SK-N-DZ (cell line): ENCODE results near the gene KCNAB2.

Experiments
- DNase-seq: peaks from one replicate; pipeline ENCODE4 v3.0.0-alpha.2; 2015; ENCODE audit warnings: low spot score

Gene KCNAB2

GRCh38 chr1:6126028-6126427, 80.3 kb downstream of the KCNAB2 start:
- no peak for DNase-seq

GRCh38 chr1:6126521-6127067, 80.9 kb downstream of the KCNAB2 start:
- DNase-seq: no peak

DNA sequence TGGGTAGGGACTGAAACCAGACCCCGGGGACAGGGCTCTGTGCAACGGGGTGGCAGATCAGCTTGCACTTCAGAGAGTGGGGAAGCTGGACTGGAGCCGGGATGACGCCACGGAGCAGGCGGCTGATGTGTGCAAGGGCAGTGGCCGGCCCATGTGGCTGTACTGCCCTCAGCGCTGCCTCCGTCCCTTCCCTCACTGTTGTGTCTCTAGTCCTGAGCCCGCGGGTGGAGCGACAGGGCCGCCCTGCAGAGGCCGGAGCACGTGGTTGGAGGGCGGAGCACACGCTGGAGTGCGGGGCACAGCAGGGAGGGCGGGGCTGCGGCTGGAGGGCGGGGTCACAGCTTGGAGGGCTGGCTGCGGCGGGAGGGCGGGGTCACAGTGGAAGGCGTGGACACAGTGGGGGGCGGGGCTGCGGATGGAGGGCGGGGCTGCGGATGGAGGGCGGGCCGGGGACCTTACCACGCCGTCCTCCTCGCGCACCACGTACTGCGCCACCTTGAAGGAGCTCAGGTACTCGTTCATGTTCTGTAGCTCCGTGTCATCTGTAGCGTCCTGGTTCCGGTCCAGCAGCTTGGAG, 82.0 kb downstream of the KCNAB2 start:
- peak; percentile 39 for DNase-seq

DNA sequence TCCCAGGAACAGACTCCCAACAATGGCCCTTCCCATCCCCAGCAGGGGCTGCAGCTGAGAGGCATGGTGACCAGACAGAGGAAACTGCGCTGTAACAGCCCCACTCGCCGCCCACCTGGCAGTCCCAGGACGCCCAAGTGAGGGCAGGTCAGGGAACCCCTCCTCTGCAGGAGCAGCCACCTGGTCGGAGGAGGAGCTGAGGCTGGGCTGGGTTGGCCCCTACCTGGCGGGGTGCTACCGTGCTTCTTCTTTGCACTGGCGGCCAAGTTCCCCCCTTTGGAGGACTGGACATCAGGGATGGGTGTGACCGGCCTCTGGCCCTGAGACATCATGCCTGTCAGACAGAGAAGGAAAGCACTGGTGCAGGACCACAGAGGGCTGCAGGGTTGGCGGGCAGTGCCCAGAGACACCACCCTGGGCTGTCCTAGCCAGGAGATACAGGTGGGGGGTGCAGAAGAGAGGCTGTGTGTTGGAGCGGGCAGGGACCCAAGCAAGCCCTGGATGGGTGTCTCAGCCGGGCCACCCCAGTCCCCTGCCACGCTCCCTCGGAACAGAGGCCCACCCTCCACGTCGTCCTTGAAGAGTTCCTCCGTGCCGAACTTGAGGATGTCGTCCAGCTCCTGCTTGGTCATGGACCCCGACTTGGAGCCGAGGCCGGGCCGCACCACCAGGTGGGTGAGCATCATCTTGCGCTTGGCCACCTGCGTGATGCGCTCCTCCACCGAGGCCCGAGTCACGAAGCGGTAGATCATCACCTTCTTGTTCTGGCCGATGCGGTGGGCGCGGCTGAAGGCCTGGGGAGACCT, 82.8 kb downstream of the KCNAB2 start:
- no peak for DNase-seq

DNA sequence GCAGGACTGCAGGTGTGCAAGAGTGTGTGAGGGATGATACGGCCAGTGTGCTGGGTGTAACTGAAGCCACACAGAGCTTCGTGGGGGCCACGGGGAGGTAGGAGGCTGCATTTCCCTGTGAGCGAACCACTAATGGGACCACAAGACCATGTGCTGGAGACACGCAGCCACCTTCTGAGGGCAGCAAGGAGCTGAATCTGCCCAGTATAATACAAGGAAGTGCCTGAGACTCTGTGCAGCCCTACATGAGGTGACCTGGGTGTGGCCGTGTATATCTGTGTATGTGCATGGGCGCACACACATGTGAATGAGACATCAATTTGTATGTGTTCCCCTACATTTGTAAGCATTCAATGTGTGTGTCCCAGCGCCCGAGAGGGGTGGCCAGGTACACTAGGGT, 83.6 kb downstream of the KCNAB2 start:
- no peak for DNase-seq

- no peak for DNase-seq
Measured at GRCh38 chr1:6130036-6130435, 84.3 kb downstream of the KCNAB2 start.

DNA sequence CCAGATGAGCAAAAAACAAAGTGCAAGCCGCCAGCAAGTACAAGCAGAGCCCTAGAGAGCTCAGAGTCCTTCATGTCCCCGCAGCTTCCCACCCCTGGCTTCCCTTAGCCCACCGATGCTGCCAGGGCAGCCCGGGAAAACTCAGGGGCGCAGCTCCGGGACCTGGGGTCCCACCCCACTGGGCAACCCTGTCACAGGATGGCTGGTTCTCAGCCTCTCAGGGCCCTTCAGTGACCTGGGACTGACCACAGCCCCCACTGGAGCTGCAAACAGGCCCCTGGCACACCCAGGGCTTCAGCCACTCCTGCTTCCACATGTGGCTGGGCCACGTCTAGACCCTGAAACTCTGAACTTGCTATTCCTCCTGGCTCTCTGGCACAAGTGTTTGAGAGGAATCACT, 84.9 kb downstream of the KCNAB2 start:
- DNase-seq: no peak

DNA sequence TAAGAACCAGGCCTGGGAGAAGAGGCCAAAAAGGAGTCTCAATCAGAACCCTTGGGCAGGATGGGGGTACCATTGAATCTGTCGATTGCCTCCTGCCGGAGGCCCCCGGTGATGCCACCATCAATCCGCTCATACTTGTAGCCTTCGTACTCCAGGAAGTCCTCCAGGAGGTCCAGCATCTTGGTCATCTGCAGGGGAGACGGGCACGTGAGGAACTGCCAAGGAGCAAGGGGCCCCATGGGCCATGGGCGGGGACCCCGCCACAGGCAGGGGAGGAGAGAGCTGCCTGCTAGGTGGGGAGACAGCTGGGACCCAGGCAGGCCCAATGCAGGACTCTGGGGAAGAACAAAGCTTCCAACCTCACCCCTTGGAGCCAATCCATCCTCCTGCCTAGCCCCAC, 85.9 kb downstream of the KCNAB2 start:
- no peak for DNase-seq

GRCh38 chr1:6133146-6133895, 87.6 kb downstream of the KCNAB2 start:
- no peak for DNase-seq

DNA sequence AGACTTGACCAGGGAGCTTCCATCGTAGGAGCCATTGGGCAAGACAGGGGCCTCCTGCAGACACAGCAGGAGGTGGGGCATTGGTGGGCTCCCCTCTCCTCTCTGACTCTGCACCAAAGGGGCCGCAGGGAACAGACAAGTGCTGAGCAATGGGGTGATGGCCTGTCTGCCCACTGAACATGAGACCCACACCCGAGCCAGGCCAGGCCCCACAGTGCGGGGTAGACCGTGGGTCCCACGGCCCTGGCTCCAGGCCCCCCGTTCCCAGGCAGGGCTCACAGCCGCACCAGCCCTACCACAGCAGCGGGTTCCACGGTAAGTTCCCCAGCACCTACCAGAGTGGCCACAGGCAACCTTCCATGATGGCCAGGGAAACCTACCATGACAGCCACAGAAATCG, 88.5 kb downstream of the KCNAB2 start:
- no peak for DNase-seq

GRCh38 chr1:6134741-6135510, 89.2 kb downstream of the KCNAB2 start:
- DNase-seq: no peak

DNA sequence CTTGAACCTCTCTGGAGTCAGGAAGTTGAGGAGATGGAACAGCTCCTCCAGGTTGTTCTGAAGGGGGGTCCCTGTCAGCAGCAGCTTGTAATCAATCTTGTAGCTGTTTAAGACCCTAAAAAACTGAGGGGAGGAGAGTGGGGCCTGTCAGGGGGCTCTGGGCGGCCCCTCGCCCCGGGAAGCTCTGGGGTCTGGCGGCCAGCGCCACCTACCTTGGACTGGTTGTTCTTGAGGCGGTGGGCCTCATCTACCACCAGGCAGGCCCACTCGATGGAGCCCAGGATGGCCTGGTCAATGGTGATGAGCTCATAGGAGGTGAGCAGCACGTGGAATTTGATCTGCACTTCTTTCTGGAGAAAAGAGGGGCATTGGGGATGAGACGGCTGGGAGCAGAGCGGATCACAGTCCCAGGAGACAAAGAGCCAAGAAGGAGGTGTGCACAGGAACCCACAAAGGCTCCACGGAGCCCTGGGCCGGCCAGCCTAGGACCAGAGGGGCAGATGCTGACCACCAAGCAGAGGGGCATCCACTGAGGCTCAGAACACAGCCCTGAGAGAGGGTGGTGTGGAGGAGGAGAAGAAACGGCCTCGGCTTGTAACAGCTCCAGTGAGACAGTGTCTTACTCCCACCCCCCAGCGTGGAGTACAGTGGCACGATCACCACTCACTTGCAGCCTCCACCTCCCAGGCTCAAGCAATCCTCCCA, 91.0 kb downstream of the KCNAB2 start:
- no peak for DNase-seq

DNA sequence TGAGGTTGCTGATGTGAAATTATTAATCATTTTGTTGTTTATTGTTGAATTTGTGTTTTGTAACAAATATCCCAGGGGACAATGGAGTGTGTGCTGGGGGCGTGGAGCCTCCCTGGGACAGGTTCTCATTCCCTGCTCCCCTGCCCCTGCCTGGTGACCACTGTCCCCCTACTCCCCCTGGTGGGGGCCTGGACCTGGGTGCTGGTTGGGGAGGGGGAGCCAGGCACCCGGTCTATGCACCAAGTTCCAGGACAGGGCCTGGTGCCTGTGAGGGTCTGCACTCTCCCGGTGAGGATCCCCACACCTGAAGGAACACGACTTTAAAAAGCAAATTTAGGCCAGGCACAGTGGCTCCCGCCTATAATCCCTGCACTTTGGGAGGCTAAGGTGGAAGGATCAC, 92.1 kb downstream of the KCNAB2 start:
- DNase-seq: no peak

- no peak for DNase-seq
Measured at GRCh38 chr1:6140413-6140812, 94.7 kb downstream of the KCNAB2 start.

DNA sequence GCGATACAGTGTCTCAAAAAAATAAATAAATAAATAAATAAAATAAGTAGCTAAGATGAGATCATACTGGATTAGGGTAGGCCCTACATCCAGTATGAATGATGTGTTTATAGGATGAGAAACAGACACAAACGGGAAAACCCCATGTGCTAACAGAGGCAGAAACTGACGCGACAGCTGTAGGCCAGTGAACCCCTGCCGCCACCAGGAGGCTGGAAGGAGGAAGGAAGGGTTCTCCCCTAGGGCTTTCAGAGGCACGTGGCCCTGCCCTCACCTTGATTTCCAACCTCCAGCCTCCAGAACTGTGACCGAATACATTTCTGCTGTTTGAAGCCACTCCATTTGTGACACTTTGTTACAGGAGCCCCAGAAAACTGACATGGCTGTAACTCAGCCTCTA, 95.9 kb downstream of the KCNAB2 start:
- DNase-seq: no peak

GRCh38 chr1:6142036-6142621, 96.4 kb downstream of the KCNAB2 start:
- no peak for DNase-seq

GRCh38 chr1:6142734-6143133, 97.0 kb downstream of the KCNAB2 start:
- no peak for DNase-seq

GRCh38 chr1:6143395-6143794, 97.7 kb downstream of the KCNAB2 start:
- DNase-seq: no peak

- no peak for DNase-seq
Measured at GRCh38 chr1:6144175-6144574, 98.5 kb downstream of the KCNAB2 start.

DNA sequence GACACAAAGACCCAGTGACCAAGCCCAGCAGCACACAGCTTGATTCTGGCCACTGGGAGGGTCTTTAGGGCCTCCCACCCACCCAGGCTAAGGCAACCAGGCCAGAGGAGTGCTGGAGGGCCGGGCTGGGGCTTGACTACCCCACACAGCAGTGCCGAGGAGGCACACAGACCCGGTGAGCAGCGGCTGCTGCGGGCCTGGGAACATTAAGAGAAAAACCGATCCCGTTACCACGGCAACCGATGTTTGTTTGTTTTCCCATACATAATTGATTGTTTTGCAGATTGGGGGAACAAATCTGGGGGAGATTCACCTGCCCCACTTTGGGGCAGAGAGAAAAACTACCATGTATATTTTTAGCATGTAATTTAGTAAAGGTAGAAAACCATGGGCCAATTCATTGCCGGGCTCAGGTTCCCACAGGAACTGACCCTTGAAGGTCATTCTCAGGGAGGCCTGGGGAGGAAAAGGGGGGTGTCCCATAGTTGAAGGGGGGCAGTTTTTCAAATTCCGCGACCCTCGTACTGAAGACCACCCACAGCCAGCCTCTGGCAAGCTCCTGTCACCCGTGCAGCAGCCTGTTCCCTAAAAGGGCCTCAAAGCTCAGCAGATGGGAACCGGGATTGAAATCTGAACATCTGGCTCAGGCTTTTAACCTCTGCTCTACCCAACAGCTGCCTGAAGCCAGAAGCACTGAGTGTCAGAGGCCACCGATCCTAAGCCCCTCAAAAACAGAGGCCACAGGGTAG, 99.1 kb downstream of the KCNAB2 start:
- no peak for DNase-seq
